WTC11 (cell line): Measurements from ENCODE around the gene SLC12A8. TPM values are rescaled to one million over a fixed set of nuclear protein-coding genes. Genes with fewer than 3 reads are reported as not detected.

Experiments used
- ATAC-seq: fragments of 200-7000 bp; cut with Tn5 transposase; 2 replicates; pipeline ENCODE4 v1.10.0; 2021; ENCODE audit warnings: mild to moderate bottlenecking, moderate library complexity
- CTCF ChIA-PET: fragments of 300-600 bp; sonication (Branson Sonifier 250); formaldehyde crosslinking; loops from one replicate; lab custom pipeline; 2021; ENCODE audit warnings: antibody characterized with exemption; lab: Charles Lee
- POLR2A ChIA-PET: fragments of 350-600 bp; sonication (Branson Sonifier 250); formaldehyde crosslinking; loops from one replicate; lab custom pipeline; 2021; ENCODE audit warnings: antibody characterized with exemption; lab: Charles Lee
- DNase-seq: peaks from one replicate; pipeline ENCODE4 v3.0.0; 2021; ENCODE audit warnings: low spot score
- H3K27ac Mint-ChIP-seq: 2 replicates; pipeline ENCODE4 v1.8.0; 2021; ENCODE audit warnings: mixed read lengths
- H3K27me3 Mint-ChIP-seq: 2 replicates; pipeline ENCODE4 v1.8.0; 2021; ENCODE audit warnings: low read depth, mild to moderate bottlenecking, moderate library complexity, mixed read lengths
- H3K36me3 Mint-ChIP-seq: 2 replicates; pipeline ENCODE4 v1.8.0; 2021; ENCODE audit warnings: mixed read lengths
- H3K4me1 Mint-ChIP-seq: 2 replicates; pipeline ENCODE4 v1.8.0; 2022; ENCODE audit warnings: mixed read lengths
- H3K4me3 Mint-ChIP-seq: 2 replicates; pipeline ENCODE4 v1.8.0; 2021; ENCODE audit warnings: mild to moderate bottlenecking, moderate library complexity, mixed read lengths
- H3K9me3 Mint-ChIP-seq: 2 replicates; pipeline ENCODE4 v1.8.0; 2021; ENCODE audit warnings: mixed read lengths
- ATF1 ChIP-seq: sonication (generic); formaldehyde crosslinking; IDR thresholded peaks from 2 replicates; pipeline ENCODE4 v1.8.1; 2023; ENCODE audit warnings: mild to moderate bottlenecking, moderate library complexity, missing genetic modification reagents
- CREM ChIP-seq: sonication (generic); formaldehyde crosslinking; IDR thresholded peaks from 2 replicates; pipeline ENCODE4 v1.8.1; 2022; ENCODE audit warnings: mild to moderate bottlenecking, missing genetic modification reagents, moderate library complexity
- FOXJ3 ChIP-seq: sonication (generic); formaldehyde crosslinking; IDR thresholded peaks from 2 replicates; pipeline ENCODE4 v1.9.0; 2021; ENCODE audit warnings: missing genetic modification reagents, mild to moderate bottlenecking, borderline replicate concordance
- HMGA2 ChIP-seq: fragments of 250-450 bp; sonication (Bioruptor Pico); IDR thresholded peaks from 2 replicates; pipeline ENCODE4 v1.4.0; 2021; ENCODE audit warnings: mild to moderate bottlenecking, moderate library complexity
- JAZF1 ChIP-seq: fragments of 250-450 bp; sonication (Bioruptor Pico); IDR thresholded peaks from 2 replicates; pipeline ENCODE4 v1.9.0; 2021; ENCODE audit warnings: moderate library complexity, mild to moderate bottlenecking, inconsistent platforms
- MXD4 ChIP-seq: fragments of 250-450 bp; sonication (Bioruptor Pico); IDR thresholded peaks from 2 replicates; pipeline ENCODE4 v1.8.0; 2021; ENCODE audit warnings: mild to moderate bottlenecking, moderate library complexity, borderline replicate concordance
- PRRX2 ChIP-seq: fragments of 250-450 bp; sonication (Bioruptor Pico); IDR thresholded peaks from 2 replicates; pipeline ENCODE4 v1.8.0; 2021; ENCODE audit warnings: mild to moderate bottlenecking
- SOX15 ChIP-seq: fragments of 250-450 bp; sonication (Bioruptor Pico); IDR thresholded peaks from 2 replicates; pipeline ENCODE4 v1.9.0; 2021; ENCODE audit warnings: mild to moderate bottlenecking
- TEAD1 ChIP-seq: sonication (generic); formaldehyde crosslinking; IDR thresholded peaks from 2 replicates; pipeline ENCODE4 v1.8.0; 2022; ENCODE audit warnings: mild to moderate bottlenecking, missing genetic modification reagents
- TEAD4 ChIP-seq: sonication (generic); formaldehyde crosslinking; IDR thresholded peaks from 2 replicates; pipeline ENCODE4 v1.8.0; 2022; ENCODE audit warnings: mild to moderate bottlenecking, missing genetic modification reagents
- ZNF219 ChIP-seq: sonication (generic); formaldehyde crosslinking; IDR thresholded peaks from 2 replicates; pipeline ENCODE4 v1.8.0; 2023; ENCODE audit warnings: missing genetic modification reagents, mild to moderate bottlenecking, borderline replicate concordance
- ZNF232 ChIP-seq: sonication (generic); formaldehyde crosslinking; IDR thresholded peaks from 2 replicates; pipeline ENCODE4 v1.8.0; 2022; ENCODE audit warnings: mild to moderate bottlenecking, missing genetic modification reagents
- ZNF317 ChIP-seq: sonication (generic); formaldehyde crosslinking; IDR thresholded peaks from 2 replicates; pipeline ENCODE4 v1.8.1; 2023; ENCODE audit warnings: low read depth, mild to moderate bottlenecking, moderate library complexity, missing genetic modification reagents, borderline replicate concordance
- ZNF416 ChIP-seq: fragments of 250-450 bp; sonication (Bioruptor Pico); IDR thresholded peaks from 2 replicates; pipeline ENCODE4 v1.9.0; 2021; ENCODE audit warnings: mild to moderate bottlenecking, inconsistent platforms
- total RNA-seq: library from RNA; stranded (reverse); gene quantifications from 3 replicates; pipeline ENCODE4 v1.2.3, GENCODE V29; 2021
- TF ChIP-seq, protein P1 (sequence below): sonication (generic); formaldehyde crosslinking; IDR thresholded peaks from 2 replicates; pipeline ENCODE4 v1.8.1; 2023; ENCODE audit warnings: mild to moderate bottlenecking, missing genetic modification reagents
- TF ChIP-seq, protein P2 (sequence below): sonication (generic); formaldehyde crosslinking; IDR thresholded peaks from 2 replicates; pipeline ENCODE4 v1.8.1; 2023; ENCODE audit warnings: mild to moderate bottlenecking, moderate library complexity, missing genetic modification reagents
- TF ChIP-seq, protein P3 (sequence below): sonication (generic); formaldehyde crosslinking; IDR thresholded peaks from 2 replicates; pipeline ENCODE4 v1.8.0; 2022; ENCODE audit warnings: mild to moderate bottlenecking, missing genetic modification reagents
- TF ChIP-seq, protein P4 (sequence below): sonication (generic); formaldehyde crosslinking; IDR thresholded peaks from 2 replicates; pipeline ENCODE4 v1.8.1; 2022; ENCODE audit warnings: missing genetic modification reagents, borderline replicate concordance
- TF ChIP-seq, protein P5 (sequence below): fragments of 250-450 bp; sonication (Bioruptor Pico); IDR thresholded peaks from 2 replicates; pipeline ENCODE4 v2.1.2; 2022; ENCODE audit warnings: mild to moderate bottlenecking, moderate library complexity
- TF ChIP-seq, protein P6 (sequence below): sonication (generic); formaldehyde crosslinking; IDR thresholded peaks from 2 replicates; pipeline ENCODE4 v1.8.0; 2022; ENCODE audit warnings: mild to moderate bottlenecking, missing genetic modification reagents
- TF ChIP-seq, protein P7 (sequence below): sonication (generic); formaldehyde crosslinking; IDR thresholded peaks from 2 replicates; pipeline ENCODE4 v1.8.0; 2022; ENCODE audit warnings: mild to moderate bottlenecking, missing genetic modification reagents
- TF ChIP-seq, protein P8 (sequence below): fragments of 250-450 bp; sonication (Bioruptor Pico); IDR thresholded peaks from 2 replicates; pipeline ENCODE4 v1.8.0; 2021; ENCODE audit warnings: mild to moderate bottlenecking

The SLC12A8 gene
- total RNA-seq, 1 experiment from 2014 or later, result 9.1 TPM

DNA sequence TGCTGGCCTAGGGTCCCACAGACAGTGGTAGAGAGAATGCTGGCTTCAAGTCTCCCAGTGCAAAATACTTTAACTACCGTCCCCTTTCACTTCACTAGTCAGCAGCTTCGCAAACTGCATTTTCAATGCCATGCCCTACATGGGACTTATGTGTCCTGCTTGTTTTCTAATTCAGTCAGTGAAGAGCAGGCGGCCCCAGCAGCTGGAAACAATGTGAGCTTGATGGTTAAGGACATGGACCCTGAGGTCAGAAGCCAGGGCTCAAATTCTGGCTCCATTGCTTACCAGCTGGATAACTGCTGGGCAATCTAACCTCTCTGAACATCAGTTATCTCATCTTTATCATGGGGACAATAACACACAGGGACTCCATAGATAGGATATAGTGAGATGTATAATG, 58.4 kb downstream of the SLC12A8 start:
- ChIA-PET CTCF (no interaction called here), POLR2A (no interaction called here)
- TF ChIP-seq ZNF219 (CRISPR knock-in tag) (no peak), SOX15 (CRISPR knock-in tag) (no peak), PRRX2 (CRISPR knock-in tag) (no peak), HMGA2 (no peak), ZNF416 (no peak), ATF1 (CRISPR knock-in tag) (no peak), MXD4 (no peak)
- TF ChIP-seq, protein P1, sequence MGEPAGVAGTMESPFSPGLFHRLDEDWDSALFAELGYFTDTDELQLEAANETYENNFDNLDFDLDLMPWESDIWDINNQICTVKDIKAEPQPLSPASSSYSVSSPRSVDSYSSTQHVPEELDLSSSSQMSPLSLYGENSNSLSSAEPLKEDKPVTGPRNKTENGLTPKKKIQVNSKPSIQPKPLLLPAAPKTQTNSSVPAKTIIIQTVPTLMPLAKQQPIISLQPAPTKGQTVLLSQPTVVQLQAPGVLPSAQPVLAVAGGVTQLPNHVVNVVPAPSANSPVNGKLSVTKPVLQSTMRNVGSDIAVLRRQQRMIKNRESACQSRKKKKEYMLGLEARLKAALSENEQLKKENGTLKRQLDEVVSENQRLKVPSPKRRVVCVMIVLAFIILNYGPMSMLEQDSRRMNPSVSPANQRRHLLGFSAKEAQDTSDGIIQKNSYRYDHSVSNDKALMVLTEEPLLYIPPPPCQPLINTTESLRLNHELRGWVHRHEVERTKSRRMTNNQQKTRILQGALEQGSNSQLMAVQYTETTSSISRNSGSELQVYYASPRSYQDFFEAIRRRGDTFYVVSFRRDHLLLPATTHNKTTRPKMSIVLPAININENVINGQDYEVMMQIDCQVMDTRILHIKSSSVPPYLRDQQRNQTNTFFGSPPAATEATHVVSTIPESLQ (CRISPR knock-in tag), result no peak
- TF ChIP-seq, protein P2, sequence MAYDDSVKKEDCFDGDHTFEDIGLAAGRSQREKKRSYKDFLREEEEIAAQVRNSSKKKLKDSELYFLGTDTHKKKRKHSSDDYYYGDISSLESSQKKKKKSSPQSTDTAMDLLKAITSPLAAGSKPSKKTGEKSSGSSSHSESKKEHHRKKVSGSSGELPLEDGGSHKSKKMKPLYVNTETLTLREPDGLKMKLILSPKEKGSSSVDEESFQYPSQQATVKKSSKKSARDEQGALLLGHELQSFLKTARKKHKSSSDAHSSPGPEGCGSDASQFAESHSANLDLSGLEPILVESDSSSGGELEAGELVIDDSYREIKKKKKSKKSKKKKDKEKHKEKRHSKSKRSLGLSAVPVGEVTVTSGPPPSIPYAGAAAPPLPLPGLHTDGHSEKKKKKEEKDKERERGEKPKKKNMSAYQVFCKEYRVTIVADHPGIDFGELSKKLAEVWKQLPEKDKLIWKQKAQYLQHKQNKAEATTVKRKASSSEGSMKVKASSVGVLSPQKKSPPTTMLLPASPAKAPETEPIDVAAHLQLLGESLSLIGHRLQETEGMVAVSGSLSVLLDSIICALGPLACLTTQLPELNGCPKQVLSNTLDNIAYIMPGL (CRISPR knock-in tag), result no peak
- TF ChIP-seq, protein P3, sequence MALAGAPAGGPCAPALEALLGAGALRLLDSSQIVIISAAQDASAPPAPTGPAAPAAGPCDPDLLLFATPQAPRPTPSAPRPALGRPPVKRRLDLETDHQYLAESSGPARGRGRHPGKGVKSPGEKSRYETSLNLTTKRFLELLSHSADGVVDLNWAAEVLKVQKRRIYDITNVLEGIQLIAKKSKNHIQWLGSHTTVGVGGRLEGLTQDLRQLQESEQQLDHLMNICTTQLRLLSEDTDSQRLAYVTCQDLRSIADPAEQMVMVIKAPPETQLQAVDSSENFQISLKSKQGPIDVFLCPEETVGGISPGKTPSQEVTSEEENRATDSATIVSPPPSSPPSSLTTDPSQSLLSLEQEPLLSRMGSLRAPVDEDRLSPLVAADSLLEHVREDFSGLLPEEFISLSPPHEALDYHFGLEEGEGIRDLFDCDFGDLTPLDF, result no peak
- TF ChIP-seq, protein P4, sequence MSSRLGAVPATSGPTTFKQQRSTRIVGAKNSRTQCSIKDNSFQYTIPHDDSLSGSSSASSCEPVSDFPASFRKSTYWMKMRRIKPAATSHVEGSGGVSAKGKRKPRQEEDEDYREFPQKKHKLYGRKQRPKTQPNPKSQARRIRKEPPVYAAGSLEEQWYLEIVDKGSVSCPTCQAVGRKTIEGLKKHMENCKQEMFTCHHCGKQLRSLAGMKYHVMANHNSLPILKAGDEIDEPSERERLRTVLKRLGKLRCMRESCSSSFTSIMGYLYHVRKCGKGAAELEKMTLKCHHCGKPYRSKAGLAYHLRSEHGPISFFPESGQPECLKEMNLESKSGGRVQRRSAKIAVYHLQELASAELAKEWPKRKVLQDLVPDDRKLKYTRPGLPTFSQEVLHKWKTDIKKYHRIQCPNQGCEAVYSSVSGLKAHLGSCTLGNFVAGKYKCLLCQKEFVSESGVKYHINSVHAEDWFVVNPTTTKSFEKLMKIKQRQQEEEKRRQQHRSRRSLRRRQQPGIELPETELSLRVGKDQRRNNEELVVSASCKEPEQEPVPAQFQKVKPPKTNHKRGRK (CRISPR knock-in tag), result no peak
- TF ChIP-seq, protein P5, sequence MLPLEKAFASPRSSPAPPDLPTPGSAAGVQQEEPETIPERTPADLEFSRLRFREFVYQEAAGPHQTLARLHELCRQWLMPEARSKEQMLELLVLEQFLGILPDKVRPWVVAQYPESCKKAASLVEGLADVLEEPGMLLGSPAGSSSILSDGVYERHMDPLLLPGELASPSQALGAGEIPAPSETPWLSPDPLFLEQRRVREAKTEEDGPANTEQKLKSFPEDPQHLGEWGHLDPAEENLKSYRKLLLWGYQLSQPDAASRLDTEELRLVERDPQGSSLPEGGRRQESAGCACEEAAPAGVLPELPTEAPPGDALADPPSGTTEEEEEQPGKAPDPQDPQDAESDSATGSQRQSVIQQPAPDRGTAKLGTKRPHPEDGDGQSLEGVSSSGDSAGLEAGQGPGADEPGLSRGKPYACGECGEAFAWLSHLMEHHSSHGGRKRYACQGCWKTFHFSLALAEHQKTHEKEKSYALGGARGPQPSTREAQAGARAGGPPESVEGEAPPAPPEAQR (CRISPR knock-in tag), result no peak
- no peaks in the 10 kb centered on the region; the same call in 1 of the 2 replicates for H3K27me3 Mint-ChIP-seq
- no peaks in the 10 kb centered on the region for H3K36me3 Mint-ChIP-seq
- no peak overlapping the region for H3K27ac Mint-ChIP-seq
- ATAC-seq (no peak), DNase-seq (no peak)
- H3K4me3 Mint-ChIP-seq, result no peak overlapping the region
- H3K4me1 Mint-ChIP-seq, result peaks cover 34% of the 10 kb centered on the region
- no peaks in the 10 kb centered on the region; the same call in 1 of the 2 replicates for H3K9me3 Mint-ChIP-seq

DNA sequence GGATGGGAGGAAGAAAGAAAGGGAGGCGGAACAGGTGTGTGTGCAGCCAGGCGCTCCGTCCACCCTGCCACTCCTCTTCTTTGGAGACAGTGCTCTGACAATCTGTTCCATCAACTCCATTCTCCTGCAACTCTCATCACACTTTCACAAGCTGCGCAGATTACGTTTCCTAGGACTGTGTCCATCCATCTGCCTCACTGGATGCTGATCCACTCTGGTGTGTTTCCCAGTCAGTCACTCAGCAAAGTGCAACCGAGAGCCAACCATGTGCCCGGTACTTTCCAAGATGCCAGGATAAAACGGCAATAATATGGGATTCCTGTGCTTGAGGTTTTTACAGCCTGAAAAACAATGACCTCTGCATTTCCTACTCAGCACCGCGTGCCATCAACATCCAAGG, 59.6 kb downstream of the SLC12A8 start:
- H3K9me3 Mint-ChIP-seq, result no peaks in the 10 kb centered on the region; the same call in 1 of the 2 replicates
- ATAC-seq (no peak), DNase-seq (no peak)
- H3K27ac Mint-ChIP-seq, result no peak overlapping the region; the same call in 1 of the 2 replicates
- H3K4me1 Mint-ChIP-seq, result peaks cover 43% of the 10 kb centered on the region
- H3K36me3 Mint-ChIP-seq, result no peaks in the 10 kb centered on the region
- H3K27me3 Mint-ChIP-seq, result no peaks in the 10 kb centered on the region; the same call in 1 of the 2 replicates
- ChIA-PET CTCF (no interaction called here), POLR2A (no interaction called here)
- no peak overlapping the region for H3K4me3 Mint-ChIP-seq
- TF ChIP-seq, protein P2 (CRISPR knock-in tag), result no peak
- TF ChIP-seq, protein P6, sequence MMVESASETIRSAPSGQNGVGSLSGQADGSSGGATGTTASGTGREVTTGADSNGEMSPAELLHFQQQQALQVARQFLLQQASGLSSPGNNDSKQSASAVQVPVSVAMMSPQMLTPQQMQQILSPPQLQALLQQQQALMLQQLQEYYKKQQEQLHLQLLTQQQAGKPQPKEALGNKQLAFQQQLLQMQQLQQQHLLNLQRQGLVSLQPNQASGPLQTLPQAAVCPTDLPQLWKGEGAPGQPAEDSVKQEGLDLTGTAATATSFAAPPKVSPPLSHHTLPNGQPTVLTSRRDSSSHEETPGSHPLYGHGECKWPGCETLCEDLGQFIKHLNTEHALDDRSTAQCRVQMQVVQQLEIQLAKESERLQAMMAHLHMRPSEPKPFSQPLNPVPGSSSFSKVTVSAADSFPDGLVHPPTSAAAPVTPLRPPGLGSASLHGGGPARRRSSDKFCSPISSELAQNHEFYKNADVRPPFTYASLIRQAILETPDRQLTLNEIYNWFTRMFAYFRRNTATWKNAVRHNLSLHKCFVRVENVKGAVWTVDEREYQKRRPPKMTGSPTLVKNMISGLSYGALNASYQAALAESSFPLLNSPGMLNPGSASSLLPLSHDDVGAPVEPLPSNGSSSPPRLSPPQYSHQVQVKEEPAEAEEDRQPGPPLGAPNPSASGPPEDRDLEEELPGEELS, result no peak
- TF ChIP-seq FOXJ3 (CRISPR knock-in tag), result no peak
- TF ChIP-seq, protein P7, sequence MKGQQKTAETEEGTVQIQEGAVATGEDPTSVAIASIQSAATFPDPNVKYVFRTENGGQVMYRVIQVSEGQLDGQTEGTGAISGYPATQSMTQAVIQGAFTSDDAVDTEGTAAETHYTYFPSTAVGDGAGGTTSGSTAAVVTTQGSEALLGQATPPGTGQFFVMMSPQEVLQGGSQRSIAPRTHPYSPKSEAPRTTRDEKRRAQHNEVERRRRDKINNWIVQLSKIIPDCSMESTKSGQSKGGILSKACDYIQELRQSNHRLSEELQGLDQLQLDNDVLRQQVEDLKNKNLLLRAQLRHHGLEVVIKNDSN (CRISPR knock-in tag), result no peak
- TF ChIP-seq CREM, result no peak
- no peak for TF ChIP-seq JAZF1 (CRISPR knock-in tag)
- TF ChIP-seq ZNF232 (CRISPR knock-in tag), result no peak
- TF ChIP-seq, protein P8, sequence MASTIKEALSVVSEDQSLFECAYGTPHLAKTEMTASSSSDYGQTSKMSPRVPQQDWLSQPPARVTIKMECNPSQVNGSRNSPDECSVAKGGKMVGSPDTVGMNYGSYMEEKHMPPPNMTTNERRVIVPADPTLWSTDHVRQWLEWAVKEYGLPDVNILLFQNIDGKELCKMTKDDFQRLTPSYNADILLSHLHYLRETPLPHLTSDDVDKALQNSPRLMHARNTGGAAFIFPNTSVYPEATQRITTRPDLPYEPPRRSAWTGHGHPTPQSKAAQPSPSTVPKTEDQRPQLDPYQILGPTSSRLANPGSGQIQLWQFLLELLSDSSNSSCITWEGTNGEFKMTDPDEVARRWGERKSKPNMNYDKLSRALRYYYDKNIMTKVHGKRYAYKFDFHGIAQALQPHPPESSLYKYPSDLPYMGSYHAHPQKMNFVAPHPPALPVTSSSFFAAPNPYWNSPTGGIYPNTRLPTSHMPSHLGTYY (CRISPR knock-in tag), result no peak
- TF ChIP-seq TEAD1 (CRISPR knock-in tag), result no peak
- no peak for TF ChIP-seq TEAD4
- no peak for TF ChIP-seq ZNF317 (CRISPR knock-in tag)
